ENCODE data around the gene ADAMTS1.

ADAMTS1 gene

DNA sequence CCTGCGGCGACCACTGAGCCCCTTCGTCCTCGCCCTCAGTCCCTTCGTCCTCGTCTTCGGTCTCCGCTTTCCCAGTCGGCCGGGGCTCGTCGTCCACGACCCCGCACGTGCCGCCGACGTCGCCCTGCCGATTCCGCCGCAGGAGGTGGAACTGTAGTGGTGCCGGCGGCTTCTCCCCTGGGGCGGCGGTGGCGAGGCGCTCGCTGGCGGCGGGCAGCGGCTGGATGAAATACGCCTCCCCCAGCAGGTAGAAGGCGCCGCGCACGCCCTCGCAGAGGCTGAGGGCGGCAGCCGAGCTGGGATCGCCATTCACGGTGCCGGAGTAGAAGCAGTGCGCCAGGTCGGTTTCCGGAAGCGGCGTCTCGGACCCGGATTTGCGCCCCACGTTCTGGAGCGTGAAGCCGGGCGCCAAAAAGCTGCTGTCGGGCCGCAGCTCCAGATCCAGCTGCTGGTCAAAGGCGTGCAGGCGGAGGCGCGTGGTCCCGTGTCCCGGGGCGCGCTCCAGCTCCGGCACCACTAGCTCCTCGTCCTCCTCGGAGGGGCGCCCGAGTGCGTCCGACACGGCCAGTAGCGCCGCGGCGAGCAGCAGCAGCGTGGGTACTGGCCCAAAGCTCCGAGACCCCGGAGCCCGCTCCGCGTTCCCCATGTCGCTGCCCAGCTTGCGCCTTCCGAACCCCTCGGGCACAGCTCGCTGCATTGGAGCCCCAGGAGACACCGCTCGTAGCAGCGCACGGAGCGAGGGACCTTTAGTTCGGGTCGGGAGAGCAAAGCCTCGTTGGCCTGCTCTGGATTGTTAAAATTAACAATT, 747 bp downstream of the ADAMTS1 start:
- DNase-seq (ENCODE audit: low spot score): no peak

DNA sequence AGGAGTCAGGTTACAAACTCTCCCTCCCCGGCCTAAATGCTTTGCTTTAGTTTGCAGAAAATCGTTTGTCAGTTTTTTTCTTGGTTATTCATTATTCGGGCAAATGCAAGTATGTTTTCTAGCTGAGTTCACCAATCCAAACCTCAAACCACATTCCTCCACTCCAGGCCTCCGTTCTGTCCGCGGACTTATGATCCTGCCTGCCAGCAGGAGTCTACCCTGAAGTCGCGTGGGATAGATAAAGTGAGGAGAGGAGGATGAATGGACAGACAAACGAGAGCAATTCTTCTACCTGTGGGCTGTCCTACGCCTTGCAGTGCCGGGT, 1.3 kb downstream of the ADAMTS1 start:
- DNase-seq (ENCODE audit: low spot score): no peak

DNA sequence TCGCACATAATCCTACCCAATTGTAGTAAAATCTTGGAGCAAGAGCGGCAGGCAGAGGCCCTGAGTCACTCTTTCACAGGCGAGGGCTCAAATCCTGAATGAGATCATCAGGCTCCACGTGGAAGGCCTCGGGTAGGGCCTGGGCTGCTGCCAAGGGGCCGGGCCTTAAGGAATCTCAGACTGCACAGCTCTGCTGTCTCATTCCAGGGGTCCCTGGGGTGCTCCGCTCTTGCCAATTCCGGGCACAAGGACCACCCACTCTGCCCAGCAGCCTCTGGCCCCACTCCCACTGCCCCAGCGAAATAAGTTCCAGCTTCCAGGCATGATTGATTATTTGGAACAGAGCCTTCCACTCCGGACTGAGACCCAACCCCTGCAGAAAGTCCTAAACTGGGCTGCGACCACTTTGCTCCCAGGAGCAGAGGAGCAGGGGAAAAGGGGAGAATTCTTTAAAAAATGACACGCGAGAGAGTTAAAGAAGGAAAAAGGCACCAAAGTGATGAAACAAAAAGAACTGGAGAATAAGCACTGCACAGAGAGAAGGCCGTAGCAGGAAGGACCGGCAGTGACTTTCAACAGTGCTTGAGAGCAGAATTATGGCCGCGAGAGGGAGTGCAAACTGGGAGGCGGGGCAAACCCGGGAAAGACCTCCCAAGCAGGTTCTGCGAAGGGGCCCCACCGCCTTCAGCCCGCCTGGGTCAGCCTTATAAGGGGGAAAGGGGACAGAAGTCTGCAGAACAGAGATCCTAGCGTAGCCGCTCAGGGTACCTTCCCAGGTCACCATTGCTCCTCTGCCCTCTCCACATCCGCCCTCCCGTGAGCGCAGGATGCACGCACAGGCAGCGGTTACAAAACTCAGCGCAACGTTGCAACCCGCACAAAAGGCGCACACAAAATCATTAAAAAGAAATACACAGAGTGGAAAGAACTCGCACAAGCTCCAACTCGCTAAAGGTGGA, 2.0 kb downstream of the ADAMTS1 start:
- DNase-seq (ENCODE audit: low spot score): no peak

DNA sequence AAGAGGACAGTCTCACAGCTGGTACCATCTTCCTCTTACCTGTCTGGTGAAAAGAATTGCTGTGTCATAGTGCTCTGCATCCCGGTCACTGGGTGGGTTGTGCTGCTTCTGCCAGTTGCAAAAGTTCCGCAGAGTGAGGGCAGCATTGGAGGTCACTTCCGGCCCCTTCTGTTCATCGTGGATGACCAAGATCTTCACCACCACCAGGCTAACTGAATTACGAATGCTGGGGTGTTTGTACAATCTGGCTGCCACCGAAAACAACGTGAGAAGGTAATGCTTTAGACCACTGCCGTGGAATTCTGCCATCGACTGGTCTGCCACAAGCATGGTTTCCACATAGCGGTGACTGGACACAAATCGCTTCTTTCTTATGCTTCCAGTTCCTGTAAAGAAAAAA, 2.9 kb downstream of the ADAMTS1 start:
- no peak for DNase-seq (ENCODE audit: low spot score)

DNA sequence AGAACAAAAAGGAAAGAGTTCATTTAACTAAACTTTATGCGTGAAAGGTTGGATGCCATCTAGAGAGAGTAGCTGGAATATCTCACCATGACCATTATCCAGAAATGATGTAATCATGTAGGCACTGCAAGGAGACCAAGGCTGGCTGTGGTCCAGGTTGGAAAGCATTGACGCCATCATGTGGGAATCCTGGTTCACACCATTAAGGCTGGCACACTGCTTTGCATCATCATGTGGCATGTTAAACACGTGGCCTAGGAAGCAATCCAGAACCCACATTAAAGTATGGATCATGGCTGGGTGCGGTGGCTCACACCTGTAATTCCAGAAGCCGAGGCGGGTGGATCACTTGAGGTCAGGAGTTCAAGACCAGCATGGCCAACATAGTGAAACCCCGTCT, 4.3 kb downstream of the ADAMTS1 start:
- no peak for DNase-seq (ENCODE audit: low spot score)

DNA sequence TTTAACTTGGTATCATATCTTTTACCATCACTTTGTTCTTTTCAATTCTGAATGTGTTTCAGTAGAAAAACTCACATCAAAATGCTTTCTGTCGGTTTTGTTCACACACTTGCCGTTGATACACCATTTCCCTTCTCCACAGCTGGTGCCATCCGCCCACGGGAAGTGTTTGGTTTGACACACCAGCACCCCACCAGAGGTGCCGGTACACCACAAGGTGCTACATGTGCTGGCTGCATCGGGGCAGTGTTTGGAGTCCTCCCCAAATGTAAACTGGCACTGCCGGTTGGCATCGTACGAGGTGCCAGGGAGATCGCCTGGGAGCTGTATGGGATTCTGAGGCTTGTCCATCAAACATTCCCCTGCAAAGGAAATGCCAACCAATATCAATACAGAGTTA, 5.0 kb downstream of the ADAMTS1 start:
- DNase-seq (ENCODE audit: low spot score): no peak

DNA sequence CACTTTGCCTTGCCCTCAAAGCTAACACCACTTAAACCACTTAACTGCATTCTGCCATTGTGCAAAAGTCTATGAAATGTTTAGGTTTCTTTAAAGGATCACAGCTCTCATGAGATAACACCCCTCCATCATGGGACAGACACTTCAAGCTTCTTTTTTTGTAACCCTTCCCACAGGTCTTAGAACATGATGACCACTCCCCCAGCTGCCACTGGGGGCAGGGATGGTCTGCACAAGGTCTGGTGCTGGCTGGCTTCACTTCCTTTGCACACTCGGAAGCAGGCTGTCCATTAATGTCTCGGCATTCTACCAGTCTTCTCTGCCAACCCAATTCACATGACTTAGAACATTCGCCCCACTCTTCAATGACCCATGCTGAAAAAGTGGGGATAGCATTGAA, 7.7 kb downstream of the ADAMTS1 start:
- no peak for DNase-seq (ENCODE audit: low spot score)

DNA sequence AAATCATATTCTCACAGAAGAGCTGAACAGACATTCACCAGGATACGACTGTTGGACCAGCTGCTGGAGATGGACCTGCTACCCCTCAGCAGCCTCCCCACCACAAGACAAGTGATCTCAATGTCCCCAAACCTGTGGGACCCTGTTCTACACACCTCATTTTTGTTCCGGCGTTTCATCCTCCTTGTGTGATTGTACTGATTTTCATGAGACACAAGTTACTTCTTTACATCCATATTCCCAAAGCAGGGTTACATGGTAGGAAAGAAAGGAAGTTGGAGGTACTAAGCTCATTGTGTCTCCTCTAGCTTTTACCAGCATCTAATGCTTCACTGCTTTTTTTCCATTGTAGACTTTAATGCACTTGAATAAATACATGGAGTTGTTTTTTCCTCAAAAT, 8.7 kb downstream of the ADAMTS1 start:
- DNase-seq (ENCODE audit: low spot score): no peak

DNA sequence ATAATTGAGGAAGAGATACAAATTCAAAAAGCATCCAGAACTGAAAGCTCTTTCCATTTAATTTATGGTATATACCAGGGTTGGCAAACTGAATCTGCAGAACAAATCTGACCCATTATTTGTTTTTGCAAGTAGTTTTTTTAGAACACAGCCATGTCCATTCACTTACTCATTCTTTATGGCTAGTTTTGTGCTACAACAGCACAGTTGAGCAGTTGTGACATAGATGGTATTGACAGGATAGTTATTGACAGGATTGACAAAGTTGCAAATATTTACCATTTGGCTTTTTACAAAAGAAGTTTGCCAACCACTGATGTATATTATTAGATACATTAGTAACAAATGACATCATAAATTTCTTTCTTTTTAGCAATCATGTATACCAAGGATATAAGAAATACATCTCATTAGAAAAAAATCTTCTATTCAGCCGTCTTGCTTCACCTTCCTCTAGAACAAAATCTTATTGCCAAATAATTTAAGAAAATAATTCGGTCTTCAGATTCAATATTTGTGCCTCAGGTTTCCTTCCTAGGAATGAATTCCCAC, 9.4 kb downstream of the ADAMTS1 start:
- no peak for DNase-seq (ENCODE audit: low spot score)

DNA sequence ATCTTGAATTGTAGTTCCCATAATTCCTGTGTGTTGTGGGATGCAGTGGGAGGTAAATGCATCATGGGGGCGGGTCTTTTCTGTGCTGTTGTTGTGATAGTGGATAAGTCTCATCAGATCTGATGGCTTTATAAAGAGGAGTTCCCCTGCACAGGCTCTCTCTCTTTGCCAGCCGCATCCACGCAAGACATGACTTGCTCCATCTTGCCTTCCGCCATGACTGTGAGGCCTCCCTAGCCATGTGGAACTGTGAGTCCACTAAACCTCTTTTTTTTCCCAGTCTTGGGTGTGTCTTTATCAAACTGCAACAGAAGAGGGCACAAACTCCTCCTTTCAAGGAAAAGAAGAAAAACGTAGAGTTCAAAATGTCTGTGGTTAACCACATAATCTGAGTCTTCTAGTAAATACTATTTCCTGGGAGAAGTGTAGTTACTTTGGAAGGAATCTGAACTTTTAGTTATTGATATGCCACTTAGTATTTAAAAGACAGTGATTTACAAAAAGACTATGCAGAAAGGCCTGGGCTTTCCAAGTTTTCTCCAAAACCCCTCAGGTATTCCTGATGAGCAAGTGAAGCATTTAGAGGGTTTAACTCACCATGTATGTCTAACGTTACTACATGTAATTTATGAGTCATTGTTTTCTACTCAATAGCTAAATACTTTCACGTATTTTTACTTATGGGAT, 10.0 kb downstream of the ADAMTS1 start:
- DNase-seq (ENCODE audit: low spot score): no peak

DNA sequence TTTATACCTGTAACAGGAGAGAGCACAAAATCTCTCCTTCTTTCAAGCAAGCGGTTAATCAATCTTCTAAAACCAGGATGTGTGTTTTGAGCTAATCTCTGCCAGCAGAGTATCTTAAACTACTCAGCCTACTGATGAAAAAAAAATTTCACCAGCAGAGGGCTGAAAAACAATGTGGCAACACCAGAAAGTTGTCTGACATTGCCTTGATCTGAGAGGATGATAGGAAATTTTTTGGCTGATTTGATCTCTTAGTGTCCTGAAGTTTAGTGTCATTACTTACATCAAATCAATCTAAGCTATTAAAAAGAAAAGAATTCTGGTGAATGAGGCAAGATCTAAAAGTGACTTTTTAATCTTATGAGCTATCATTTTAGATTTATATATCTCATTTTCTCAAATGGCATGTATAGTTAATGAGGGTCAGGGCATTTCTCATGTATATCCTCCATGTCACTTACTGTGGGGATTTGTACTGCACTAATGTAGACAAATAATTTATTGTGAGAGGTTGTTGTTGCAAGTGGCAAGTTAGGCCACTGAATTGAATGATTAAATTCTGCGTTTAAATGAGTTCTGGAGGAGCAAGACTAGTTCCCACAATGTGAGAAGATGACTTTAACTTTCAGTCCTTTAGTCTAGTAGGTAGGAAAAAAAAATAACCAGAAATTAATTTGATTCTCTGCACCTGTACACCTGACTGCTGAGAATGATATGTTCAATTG, 10.9 kb downstream of the ADAMTS1 start:
- no peak for DNase-seq (ENCODE audit: low spot score)

DNA sequence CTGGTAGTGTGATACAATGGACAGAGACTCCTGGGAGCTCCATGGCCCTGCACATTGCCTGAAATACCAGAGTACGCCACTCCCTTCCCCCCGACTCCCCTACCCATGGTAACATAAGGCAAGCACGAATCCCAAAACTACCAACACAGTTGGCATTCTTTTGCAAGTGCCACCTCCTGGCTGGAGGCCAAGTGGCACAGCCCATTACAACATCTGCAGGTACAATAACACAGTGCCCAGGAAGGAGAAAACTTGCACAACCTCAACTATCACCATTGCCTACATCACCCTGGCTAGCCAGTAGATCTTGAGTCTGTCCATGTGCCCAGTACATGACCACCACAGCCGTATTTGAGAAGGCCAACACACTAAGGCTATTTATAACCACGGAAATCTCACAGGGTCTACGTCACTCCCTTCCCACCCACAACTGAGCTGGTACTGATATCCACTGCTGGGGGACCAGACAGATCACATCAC, 11.7 kb downstream of the ADAMTS1 start:
- DNase-seq (ENCODE audit: low spot score): no peak

DNA sequence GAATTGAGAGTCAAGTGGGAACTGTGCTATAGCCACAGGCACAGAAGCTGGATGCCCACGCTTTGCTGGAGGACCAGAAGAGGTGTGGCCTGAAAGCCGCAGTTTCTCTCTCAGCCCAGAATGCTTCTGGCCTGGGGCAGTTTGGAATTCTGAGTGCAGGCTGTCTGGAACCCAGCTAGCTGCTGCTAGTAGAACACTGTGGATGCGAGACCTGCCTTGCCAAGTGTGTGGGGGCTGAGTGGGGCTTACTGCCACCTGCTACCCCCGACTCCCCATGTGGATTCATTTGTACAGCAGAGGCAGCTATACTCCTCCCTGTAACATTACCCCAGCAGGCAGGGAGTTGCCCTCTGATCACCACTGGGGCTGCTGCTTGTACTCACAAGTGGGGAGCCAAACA, 12.2 kb downstream of the ADAMTS1 start:
- no peak for DNase-seq (ENCODE audit: low spot score)

DNA sequence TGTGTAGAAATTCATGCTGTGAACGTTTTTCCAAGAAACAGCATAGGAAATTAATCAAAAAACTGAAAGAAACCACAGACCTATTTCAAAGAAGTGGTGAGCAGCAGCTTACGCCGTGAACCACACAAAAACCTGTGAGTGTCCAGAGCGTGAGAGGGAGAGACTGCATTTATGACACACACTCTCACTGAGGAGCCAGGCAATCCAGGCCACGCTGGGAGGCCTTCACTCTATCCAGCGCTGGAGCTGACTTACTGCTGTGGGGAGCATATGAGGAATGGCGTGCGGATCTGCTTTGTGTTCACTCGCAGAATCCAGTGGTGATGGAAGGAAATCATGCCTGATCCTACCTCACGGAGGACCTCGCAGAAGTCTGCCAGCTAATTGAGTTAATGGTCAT, 12.7 kb downstream of the ADAMTS1 start:
- DNase-seq (ENCODE audit: low spot score): no peak

DNA sequence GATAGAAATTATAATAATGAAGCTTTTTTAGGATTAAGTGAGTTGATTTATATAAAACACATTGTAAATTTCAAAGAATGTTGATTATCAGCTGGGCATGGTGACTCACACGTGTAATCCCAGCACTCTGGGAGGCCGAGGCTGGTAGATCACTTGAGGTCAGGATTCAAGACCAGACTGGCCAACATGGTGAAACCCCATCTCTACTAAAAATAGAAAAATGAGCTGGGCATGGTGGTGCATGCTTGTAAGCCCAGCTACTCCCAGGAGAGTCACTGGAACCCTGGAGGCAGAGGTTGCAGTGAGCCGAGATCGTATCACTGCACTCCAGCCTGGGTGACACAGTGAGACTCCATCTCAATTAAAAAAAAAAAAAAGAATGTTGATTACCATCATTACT, 18.4 kb downstream of the ADAMTS1 start:
- no peak for DNase-seq (ENCODE audit: low spot score)

DNA sequence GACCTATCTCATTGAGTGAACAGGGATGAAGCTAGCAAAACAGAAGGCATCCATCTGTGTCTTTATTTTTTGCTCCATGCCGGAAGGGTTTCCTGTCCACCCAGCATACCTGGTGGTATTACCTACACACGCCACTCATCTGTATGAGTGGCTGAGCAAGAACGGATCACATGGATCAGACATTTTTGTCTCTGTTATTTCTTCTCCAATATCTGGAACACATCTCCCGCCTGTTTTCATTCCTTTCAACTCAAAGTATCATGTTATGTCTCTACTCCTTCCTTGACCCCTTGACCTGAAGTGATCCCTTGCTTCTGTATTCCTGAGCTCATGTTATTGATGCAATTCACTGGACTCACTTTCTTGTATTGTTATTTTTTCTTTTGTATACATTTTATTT, 24.7 kb downstream of the ADAMTS1 start:
- DNase-seq (ENCODE audit: low spot score): no peak

DNA sequence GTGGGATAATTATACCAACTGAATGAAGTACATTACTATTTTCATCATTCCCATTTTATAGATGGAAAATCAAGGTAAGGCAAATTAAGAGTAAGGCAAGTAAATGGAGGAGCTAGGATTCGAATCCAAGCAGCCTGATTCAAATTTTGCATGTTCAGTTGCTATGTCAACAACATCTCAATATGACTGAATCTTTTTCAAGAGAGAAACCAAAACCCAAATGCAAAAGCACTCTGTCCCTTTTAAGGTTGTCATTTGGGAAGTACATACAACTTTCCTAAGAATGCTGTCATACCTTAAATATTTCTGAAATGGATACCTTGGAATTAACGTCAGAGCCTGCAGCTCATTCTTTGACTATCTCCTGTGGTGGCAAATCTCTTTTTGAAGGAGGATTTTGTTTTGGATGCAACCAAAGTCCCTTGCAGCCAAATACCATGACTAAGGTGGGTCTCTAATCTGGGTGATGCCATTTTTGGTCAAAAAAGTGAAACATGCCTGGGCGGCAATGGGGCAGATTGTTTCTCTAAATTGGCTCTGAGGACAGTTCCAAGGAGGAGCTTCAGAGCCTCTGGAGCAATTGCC, 25.4 kb downstream of the ADAMTS1 start:
- DNase-seq (ENCODE audit: low spot score): no peak

DNA sequence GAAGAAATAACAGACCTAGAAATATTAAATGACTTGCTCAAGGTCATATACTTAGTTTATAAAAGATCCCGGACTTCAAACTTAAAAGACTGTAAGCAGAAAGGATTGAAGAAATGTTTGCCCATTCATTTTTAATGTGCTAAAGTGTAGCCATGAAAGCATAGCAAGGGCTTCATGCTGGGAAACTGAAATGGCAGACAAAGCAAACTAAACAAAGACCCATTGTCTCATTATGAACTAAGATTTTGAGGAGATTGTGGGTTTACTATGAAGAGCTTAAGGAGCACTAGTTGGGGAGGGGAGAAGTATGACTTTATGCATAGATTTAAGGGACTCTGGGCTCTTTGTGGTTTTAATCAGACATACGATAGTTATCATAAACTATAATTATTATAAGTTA, 26.3 kb downstream of the ADAMTS1 start:
- DNase-seq (ENCODE audit: low spot score): no peak

DNA sequence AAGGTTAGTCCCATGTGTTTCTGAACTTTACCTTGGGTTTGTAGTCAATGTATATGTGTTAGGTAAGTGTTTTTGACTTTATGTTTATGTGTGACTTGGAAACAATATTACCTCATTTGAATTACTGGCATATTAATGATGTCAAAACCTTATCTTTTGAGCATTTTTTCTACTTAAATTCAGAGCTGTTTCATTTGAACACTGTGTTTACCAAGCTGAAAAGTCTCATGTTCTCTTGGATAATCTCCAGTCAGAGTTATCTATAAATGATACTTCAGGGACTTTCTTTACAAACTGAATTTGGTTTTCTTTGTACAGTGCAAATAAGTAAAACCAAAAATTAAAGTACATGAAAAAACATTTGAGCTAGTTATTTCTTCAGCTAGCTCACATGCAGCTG, 30.0 kb downstream of the ADAMTS1 start:
- DNase-seq (ENCODE audit: low spot score): no peak

DNA sequence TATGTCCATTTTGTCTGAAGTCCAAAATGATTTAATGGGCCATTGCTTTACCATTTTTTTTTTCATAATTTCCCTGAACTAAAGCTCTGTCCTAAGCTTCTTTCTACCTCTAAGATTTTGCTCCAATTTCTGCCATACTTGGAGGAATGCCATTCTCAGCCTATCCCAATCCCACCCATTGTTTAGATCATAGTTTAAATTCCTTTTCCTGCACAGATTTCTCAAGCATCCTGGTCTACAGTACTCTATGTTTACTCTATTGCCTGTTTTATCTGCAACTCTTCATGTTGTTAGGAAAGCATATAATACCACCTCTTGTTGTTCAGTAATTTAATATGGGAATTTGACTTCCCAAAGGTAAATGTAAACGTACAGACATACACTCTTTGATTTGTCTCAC, 30.8 kb downstream of the ADAMTS1 start:
- DNase-seq (ENCODE audit: low spot score): no peak

DNA sequence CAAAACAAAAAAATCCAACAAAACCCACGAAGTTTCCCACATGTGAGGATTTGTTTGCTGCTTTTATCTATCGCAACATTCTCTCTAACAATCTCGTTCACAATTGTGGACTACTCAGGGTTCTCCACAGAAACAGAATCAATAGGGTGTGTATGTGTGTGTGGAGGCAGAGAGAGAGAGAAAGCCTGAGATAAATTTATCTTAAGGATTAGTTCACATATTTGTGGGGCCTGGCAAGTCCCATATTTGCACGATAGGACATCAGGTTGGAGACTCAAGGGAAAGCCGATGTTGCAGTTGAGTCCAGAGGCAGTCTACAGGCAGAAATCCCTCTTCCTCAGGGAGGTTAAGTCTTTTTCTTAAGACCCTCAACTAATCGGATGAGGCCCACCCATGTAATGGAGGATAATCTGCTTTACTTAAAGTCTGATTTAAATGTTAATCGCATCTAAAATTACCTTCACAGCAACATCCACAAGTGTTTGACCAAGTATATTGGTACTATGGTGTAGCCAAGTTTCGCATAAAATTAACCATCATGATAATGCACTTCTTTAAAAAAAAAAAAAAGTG, 31.7 kb downstream of the ADAMTS1 start:
- DNase-seq (ENCODE audit: low spot score): no peak
